Measurements from ENCODE around the gene RCVRN.
"Not testable (repeated sequence)": the region's sequence is repeated elsewhere in the genome, so short reads cannot be mapped to it uniquely, and the experiment has no call there.

Gene RCVRN

DNA sequence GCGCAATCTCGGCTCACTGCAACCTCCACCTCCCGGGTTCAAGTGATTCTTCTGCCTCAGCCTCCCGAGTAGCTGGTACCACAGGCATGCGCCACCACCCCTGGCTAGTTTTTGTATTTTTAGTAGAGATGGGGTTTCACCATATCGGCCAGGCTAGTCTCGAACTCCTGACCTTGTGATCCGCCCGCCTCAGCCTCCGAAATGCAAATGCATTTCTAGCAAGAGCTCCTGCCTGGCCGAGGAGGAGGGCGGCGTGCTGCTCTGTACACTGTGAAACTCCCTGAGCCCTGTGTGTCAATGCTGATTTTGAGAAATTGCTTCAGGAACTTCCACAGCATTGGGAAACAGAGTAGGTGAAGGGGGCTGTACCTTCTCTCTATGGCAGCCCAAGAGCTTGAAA, 16.1 kb upstream of the RCVRN start:
- not testable (repeated sequence) for DNase-seq

- no peak for DNase-seq
Observed at GRCh38 chr17:9918804-9919352, 13.8 kb upstream of the RCVRN start.

GRCh38 chr17:9918352-9918751, 13.3 kb upstream of the RCVRN start:
- DNase-seq, result no peak

DNA sequence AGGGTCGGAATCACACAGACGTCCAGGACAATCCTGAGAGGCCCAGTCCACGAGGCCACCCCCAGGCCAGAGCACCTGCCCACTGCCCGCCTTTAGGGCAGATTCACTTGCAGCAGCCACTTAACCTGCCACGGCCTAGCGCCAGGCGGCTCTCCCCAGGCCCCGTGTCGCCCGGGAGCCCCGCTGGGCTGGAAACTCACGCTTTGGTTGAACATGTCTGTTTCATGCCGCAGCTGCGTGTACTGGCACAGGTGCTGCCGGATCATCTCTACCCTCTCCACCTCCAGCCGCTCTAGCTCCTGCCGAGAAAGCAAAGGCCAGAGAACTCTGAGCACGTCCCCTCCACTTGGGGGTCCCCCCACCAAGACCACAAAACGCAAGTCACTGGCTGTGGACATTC, 12.7 kb upstream of the RCVRN start:
- DNase-seq, result no peak

DNA sequence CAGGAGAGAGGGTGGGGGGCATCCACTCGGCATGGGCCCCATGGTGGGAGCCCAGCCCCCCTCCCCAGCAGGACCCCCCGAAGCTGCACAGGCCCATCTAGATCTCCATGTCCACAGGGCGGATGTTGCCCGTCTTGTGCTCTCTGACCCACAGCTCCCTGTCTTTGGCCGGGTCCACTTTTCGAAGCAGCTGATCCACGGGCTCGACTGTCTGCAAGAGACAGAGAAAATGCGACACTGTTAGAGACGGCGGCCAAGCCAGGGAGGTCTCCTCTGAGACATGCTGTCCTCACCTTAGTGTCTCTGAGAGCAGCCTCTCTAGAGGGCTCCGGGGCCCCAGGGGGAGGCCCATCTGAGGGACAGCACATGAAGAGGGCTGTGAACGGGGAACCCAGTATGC, 12.1 kb upstream of the RCVRN start:
- DNase-seq, result no peak

DNA sequence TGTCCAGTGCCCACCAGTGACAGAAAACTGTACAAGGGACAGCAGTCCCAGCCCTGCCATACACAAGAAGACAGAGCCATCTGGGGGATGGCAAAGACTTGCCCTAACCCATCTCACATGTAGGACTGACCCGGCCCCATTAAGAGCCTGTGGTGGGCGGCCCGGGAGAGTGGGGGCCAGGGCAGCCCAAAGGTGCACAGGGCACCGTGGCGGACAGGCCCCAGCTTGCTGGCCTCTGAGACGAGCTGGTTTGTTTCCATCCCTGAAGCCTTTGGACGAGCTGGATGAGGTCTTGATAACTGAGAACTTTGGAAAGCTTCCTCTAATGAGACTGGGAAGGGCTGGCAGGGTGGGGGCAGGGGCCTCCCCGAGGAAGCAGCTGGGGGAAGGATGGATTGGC, 11.0 kb upstream of the RCVRN start:
- no peak for DNase-seq

DNA sequence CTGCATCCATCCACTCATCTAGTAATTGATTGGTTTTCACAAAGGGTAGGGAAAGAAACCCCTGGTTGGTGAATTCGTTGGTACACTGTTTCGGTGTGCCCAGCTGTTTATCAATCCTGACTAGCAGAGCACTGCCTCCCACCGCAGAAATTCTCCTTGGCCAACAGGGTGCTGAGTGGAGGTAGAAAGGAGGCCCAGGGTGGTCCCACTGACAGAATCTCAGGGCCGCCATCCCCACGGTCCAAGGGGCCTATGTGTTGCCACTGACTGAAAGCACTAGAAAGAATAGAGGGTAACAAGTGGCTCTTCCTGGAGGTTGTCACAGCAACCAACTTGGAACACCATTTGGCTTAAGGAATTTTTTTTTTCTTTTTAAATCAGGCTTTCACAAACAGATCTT, 8.4 kb upstream of the RCVRN start:
- DNase-seq, result no peak

DNA sequence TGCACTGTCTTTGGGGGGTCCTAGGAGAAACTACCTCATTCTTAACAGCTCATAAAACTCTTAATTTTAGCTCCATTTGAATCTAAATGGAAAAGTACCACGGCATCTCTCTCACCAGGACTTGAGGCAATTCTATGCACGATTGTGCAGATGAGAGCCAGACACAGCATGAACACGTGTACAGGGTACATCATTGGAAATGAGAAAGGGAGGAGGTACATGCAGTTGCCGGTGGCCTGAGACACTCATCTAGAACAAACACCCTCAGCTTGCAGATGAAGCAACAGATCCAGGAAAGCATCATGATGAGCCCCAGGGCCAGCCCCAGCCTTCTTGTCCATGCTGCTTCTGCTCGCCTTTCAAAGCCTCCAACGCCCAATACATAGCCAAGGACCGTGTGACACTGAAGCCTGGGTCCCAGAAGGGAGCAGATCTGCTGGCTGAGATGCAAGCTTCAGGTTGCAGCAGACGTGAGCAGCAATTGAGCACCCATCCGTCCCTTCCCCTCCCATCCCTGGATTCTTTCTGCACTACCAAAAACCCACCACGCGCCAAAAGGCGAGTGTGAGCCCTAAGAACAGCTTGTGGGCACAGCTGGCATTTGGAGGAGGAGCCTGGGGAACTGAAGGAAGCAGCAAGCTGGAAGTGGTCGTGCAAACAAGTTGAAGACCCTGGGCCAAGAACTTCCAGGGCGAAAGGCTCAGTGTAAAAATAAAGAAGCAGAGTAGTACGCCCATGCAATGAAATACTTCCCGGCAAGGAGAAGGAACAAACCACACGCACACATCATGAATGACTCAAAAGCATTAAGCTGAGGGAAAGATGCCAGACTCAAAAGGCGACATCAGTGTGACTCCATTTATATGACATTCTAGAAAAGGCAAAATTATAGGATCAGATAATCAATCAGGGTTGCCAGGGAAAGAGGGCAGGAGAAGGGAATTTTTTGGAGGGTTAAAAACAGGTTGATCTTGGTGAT, 7.3 kb upstream of the RCVRN start:
- DNase-seq, result no peak

DNA sequence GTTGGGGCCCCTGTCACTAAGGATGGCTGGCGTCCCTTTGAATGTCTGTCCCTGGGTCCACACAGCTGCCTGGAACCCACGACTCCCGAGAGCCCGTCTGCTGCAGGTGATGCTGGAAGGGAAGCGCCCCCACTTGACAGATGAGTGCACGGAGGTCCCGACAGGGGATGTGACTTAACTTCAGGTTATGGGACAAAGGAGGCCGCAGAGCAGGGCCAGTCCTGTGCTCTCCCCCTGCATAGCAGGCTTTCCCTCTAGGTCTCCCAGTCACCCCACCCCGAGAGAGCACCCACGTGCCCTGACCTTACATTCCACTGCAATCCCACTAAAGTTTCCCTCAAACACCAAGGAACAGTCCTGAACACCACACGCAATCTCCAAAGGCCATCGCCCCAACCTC, 6.0 kb upstream of the RCVRN start:
- DNase-seq, result no peak

- no peak for DNase-seq
Observed at GRCh38 chr17:9908649-9909042, 3.6 kb upstream of the RCVRN start.

- DNase-seq, result no peak
Observed at GRCh38 chr17:9907883-9908648, 3.0 kb upstream of the RCVRN start.

GRCh38 chr17:9907131-9907530, 2.1 kb upstream of the RCVRN start:
- DNase-seq, result no peak

- no peak for DNase-seq
Observed at GRCh38 chr17:9906616-9907015, 1.5 kb upstream of the RCVRN start.

DNA sequence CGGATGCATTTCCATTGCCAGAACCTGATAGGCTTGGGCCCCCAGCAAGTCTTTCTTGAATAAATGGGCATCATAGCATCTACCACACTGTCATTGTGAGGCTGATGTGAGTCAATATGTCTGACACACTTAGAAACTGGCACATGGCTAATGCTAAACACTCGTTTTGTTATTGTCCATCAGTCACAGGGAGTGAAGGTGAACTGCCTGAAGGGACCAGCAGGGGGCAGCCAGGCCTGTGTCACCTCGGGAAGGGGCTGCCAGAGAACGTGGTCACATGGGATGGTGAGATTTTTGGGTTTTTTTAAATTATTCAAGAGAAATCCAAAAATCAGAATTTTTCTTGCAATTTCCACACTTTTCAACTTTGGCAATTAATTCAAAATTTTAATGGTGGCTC, 831 bp upstream of the RCVRN start:
- no peak for DNase-seq

- no peak for DNase-seq
Observed at GRCh38 chr17:9904277-9905077, 594 bp downstream of the RCVRN start.

DNA sequence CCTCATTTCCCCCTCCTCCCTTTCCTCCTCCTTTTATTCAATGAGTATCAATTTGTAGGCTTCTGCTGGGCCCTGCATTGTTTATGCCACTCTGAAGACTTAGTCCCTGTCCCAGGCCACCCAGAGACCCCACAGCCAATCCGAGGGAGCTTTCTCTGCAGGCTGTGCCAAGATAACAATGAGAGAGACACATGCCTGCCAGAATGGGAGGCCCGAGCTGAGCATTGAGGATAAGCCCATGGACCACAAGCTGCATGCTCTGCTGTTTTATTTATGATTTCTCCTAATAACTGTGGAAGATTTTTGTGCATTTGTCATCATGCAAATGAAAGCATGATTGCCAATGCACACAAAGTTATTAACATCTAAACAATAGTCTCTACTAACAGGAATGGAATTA, 3.0 kb downstream of the RCVRN start:
- no peak for DNase-seq

- DNase-seq, result no peak
Observed at GRCh38 chr17:9900784-9901183, 4.3 kb downstream of the RCVRN start.

DNA sequence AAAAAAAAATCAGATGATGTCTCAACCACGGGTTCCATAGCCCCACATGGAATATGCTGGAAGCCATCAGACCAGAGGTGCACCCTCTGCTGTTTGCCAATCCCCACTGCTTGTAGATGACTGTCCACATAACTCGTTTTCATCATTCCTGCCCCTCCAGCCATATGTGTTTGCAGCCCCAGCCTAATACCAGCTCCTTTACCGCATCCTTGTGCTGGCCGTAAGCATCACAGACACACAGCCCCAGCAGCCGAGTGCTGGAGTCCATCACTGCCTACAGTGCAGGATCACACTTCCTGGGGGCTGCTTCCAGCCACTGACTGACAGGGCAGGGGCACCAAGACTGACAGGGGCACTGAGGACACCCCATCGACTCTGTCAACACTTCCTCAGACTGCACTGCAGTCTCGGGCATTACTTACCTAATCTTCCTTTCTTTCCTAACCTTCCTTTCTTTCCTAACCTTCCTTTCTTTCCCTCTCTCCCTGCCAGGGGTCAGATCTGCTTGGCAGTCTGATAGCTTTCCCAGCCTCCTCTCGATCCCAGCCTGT, 5.0 kb downstream of the RCVRN start:
- no peak for DNase-seq

GRCh38 chr17:9899280-9900043, 5.6 kb downstream of the RCVRN start:
- DNase-seq, result no peak

DNA sequence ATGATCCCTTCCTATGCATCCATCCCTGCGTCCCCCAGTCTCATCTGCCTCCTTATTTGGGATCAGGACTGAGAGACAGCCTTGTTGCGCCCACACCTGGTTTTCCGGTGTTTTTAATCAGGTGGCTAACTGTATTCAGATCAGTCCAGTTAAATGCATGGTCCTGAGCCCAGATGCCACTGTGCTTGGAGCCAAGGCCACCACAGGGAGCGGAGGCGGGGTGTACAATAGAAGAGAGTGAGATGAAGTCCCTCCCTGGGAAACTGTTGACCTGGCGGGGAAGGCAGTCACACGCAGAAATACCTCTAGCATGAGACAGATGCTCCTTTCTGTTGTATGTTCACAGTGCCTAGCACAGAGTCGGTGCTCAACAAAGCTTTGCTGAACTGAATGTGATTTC, 6.3 kb downstream of the RCVRN start:
- DNase-seq, result no peak

DNA sequence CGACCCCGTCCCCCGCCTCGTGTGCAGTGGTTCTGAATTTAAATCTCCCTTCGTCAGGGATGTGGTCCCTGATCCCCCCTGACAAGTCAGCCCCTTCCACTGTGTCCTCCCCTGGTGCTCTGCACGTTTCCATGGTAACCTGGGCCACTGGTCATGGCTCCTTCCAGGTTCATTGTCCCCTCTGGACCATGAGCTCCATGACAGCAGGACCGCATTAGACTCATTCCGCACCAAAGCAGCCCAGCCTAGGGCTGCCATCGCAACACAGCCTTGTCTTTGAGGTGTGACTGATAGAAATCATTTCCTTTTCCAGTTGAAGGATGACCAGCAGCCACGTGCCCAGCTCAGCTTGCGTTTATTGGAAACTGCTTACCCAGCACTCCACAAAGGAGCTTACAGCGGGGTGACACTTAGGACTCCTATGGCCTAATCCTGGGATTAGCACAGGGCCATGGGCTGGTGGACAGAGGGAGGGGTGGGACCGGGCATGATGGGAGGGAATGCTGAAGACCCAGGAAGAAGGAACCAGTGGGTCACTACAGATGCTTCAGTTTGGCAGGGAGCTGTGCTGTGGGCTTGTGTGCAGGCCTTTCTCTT, 7.6 kb downstream of the RCVRN start:
- DNase-seq, result no peak
